GM10248 (cell line): ENCODE measurements around the gene BCAS1.

ENCODE experiments used
- CTCF ChIA-PET: fragments of 300-600 bp; sonication (Branson Sonifier 250); formaldehyde crosslinking; extraction: SDS; loops from one replicate; lab custom pipeline; 2021; ENCODE audit warnings: antibody characterized with exemption; lab: Yijun Ruan, JAX
- POLR2A ChIA-PET: fragments of 350-650 bp; sonication (Branson Sonifier 250); formaldehyde crosslinking; extraction: SDS; loops from one replicate; lab custom pipeline; 2020; ENCODE audit warnings: antibody characterized with exemption; lab: Yijun Ruan, JAX
- DNase-seq: peaks from one replicate; pipeline ENCODE4 v3.0.0; 2012; ENCODE audit errors: extremely low spot score
- TF ChIP-seq, protein P1 (sequence below): IDR thresholded peaks from 2 replicates; pipeline ENCODE4 v1.5.1; 2012; ENCODE audit warnings: mild to moderate bottlenecking, low read depth; ENCODE audit errors: extremely low read depth, missing control alignments, control extremely low read depth

Gene BCAS1

DNA sequence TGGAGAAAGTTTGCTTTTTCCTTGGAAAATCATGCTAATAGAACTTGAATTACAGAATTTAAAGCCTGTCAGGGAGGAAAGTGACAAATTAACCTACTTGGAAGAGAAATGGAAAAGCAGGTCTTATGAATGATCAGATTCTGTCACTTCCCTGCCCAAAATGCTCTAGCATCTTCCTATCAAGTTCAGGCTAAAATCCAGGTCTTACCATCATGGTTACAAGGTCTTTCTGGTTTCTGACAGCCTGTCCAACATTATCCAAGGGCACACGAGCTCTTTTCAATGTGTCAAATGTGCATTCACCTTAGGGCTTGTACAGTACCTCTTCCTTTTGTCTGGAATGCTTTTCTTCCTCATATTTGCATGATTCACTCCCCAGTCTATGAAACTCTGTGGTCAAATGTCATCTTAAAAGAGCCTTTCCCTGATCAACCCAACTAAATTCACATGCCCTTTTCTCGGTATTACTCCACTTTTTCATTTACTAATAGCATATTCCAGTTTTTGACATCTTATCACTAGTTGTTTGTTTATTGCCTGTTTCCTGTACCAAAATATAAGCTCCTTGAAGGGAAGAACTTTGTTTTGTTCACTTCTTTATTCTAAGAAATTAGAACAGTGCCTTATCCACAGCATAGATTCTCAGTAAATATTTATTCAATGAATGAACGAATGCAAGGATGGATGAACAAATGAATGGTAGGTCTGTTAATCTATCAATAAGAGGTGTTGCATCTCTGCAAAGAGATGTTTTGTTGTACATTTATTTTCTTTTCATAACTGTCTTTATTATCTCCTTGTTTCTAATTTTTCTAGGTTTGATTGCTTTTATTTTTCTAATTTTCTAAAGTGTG, 139.5 kb downstream of the BCAS1 start:
- TF ChIP-seq, protein P1, sequence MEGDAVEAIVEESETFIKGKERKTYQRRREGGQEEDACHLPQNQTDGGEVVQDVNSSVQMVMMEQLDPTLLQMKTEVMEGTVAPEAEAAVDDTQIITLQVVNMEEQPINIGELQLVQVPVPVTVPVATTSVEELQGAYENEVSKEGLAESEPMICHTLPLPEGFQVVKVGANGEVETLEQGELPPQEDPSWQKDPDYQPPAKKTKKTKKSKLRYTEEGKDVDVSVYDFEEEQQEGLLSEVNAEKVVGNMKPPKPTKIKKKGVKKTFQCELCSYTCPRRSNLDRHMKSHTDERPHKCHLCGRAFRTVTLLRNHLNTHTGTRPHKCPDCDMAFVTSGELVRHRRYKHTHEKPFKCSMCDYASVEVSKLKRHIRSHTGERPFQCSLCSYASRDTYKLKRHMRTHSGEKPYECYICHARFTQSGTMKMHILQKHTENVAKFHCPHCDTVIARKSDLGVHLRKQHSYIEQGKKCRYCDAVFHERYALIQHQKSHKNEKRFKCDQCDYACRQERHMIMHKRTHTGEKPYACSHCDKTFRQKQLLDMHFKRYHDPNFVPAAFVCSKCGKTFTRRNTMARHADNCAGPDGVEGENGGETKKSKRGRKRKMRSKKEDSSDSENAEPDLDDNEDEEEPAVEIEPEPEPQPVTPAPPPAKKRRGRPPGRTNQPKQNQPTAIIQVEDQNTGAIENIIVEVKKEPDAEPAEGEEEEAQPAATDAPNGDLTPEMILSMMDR, result no peak
- CTCF ChIA-PET, result interaction anchor here (0.7 to 18.9 kb wide), 6 partner anchors 3 to 352 kb away, joined by 3 to 281 read pairs (median 11); no protein-coding TSS in a partner anchor
- DNase-seq, result no peak
- POLR2A ChIA-PET, result interaction anchor here (0.6 to 1.1 kb wide), 4 partner anchors 11 to 36 kb away, joined by 3 to 6 read pairs (median 4); no protein-coding TSS in a partner anchor

GRCh38 chr20:53929974-53930650, 140.3 kb downstream of the BCAS1 start:
- ChIA-PET CTCF (interaction anchor here (1.0 to 18.9 kb wide), 6 partner anchors 3 to 351 kb away, joined by 3 to 281 read pairs (median 11); no protein-coding TSS in a partner anchor), POLR2A (interaction anchor here (0.6 to 1.1 kb wide), 2 partner anchors 12 to 29 kb away, joined by 3 read pairs; no protein-coding TSS in a partner anchor)
- DNase-seq, result peak; percentile 57
- TF ChIP-seq, protein P1, result no peak

DNA sequence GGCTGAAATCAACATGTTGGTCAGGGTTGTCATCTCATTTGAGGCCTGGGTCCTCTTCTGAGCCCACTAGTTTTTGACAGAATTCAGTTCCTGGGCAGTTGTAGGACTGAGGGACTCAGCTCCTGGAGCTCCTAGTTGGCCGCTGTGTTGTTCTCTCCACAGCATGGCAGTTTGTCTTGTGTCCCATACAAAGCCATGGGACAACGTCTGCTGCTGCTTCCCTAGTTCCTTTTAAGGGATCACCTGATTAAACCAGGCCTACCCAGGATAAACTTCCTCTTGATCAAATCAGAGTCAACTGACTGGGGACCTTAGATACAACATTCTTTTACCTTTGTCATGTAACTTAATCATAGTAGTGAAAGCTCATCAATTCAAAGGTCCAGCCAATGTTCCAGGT, 141.0 kb downstream of the BCAS1 start:
- CTCF ChIA-PET, result interaction anchor here (1.0 to 18.9 kb wide), 6 partner anchors 4 to 350 kb away, joined by 3 to 281 read pairs (median 11); no protein-coding TSS in a partner anchor
- TF ChIP-seq, protein P1, result no peak
- no peak for DNase-seq
- POLR2A ChIA-PET, result no interaction called here

- TF ChIP-seq, protein P1, result no peak
- ChIA-PET POLR2A (no interaction called here), CTCF (interaction anchor here (2.1 to 18.9 kb wide), 3 partner anchors 5 to 28 kb away, joined by 5 to 281 read pairs (median 281); no protein-coding TSS in a partner anchor)
- DNase-seq, result no peak
Measured at GRCh38 chr20:53927990-53928389, 142.4 kb downstream of the BCAS1 start.

DNA sequence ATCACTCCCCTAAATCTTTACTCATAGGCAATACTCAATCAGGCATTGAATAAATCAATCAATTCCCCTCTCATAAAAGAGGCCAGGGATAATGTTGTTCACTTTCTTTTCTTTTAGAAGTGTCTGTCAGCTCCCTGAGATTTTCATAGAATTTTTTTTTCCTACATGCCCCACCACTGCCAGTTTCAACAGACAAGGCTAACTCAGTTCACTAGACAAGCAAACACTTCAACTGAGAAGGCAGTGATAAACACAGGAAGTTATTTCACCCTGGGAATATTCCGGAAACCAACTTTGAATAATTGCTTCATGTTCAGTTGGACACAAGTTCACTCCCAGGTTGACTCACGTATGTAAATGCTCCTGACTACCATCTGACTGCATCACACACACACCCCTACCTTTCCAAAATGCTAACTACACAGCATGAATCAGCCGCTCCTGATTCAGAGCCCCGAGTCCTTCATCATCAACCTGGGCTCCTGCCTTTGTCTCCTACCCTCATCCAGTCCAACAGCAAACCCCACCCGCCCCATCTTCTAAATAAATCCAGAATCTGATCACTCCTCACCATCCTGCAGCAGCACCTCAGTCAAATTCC, 143.9 kb downstream of the BCAS1 start:
- TF ChIP-seq, protein P1, result no peak
- ChIA-PET CTCF (interaction anchor here (1.0 to 18.9 kb wide), 6 partner anchors 3 to 347 kb away, joined by 3 to 281 read pairs (median 3); no protein-coding TSS in a partner anchor), POLR2A (interaction anchor here (0.6 to 1.4 kb wide), 2 partner anchors 10 to 244 kb away, joined by 3 to 4 read pairs; no protein-coding TSS in a partner anchor)
- DNase-seq, result peak; percentile 58
